Parathyroid adenoma (tissue), 2 donors: ENCODE results near the gene ZFYVE19.

Source experiments
- H2AFZ ChIP-seq: fragments of 300-600 bp; sonication (generic); one replicate; pipeline ENCODE4 v1.7.0; 2017; ENCODE audit warnings: antibody characterized with exemption, mild to moderate bottlenecking
- H3K27ac ChIP-seq: fragments of 300-600 bp; sonication (generic); one replicate; pipeline ENCODE4 v1.7.0; 2017
- H3K27me3 ChIP-seq: fragments of 300-600 bp; sonication (generic); one replicate; pipeline ENCODE4 v1.7.0; 2017; ENCODE audit warnings: low read length; ENCODE audit not compliant: control insufficient read depth, insufficient read depth
- H3K36me3 ChIP-seq: fragments of 300-600 bp; sonication (generic); one replicate; pipeline ENCODE4 v1.7.0; 2017; ENCODE audit warnings: low read length; ENCODE audit not compliant: control insufficient read depth, insufficient read depth
- H3K4me1 ChIP-seq: fragments of 300-600 bp; sonication (generic); one replicate; pipeline ENCODE4 v1.7.0; 2017; ENCODE audit warnings: control low read depth
- H3K4me2 ChIP-seq: fragments of 300-600 bp; sonication (generic); one replicate; pipeline ENCODE4 v1.7.0; 2017; ENCODE audit warnings: low read length
- H3K4me3 ChIP-seq: fragments of 300-600 bp; sonication (generic); one replicate; pipeline ENCODE4 v1.7.0; 2017; ENCODE audit warnings: low read depth, low read length
- H3K79me2 ChIP-seq: fragments of 300-600 bp; sonication (generic); one replicate; pipeline ENCODE4 v1.7.0; 2017; ENCODE audit warnings: control low read depth
- H3K9ac ChIP-seq: fragments of 300-600 bp; sonication (generic); one replicate; pipeline ENCODE4 v1.7.0; 2017; ENCODE audit warnings: mild to moderate bottlenecking
- H3K9me3 ChIP-seq: fragments of 300-600 bp; sonication (generic); one replicate; pipeline ENCODE4 v1.7.0; 2017; ENCODE audit warnings: low read length; ENCODE audit not compliant: control insufficient read depth
- CTCF ChIP-seq: fragments of 300-600 bp; sonication (generic); IDR thresholded peaks from one replicate; pipeline ENCODE4 v1.7.0; 2017; ENCODE audit warnings: antibody characterized with exemption, mild to moderate bottlenecking
- donor health status: primary hyperparathyroidism.

Gene ZFYVE19

DNA sequence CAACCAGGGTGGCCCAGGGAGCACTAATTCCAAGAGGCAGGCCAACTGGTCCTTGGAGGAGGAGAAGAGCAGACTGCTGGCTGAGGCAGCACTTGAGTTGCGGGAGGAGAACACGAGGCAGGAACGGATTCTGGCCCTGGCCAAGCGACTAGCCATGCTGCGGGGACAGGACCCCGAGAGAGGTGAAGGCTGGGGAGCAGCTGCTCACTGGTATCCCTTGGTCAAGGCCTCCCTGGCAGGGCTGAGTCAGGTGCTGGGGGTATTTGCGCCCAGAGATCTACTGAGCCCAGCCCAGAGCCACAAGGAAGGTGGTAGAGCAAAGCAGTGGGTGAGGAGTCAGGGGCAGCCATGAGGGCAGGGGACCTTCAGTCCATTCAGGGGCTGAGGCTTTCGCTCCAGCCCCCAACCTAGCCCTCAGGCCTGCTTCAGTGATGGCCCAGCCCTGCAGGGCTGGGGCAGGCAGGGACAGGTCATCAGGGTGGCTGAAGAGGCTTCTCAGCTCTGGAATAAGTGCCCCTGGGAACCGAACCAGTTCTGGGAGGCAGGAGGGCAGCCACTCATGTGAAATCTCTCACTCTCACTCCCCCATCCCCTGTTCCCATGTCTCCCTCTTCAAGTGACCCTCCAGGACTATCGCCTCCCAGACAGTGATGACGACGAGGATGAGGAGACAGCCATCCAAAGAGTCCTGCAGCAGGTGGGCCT, 6.0 kb downstream of the ZFYVE19 start:
- H3K36me3 ChIP-seq = no peaks in the 10 kb centered on the region

GRCh38 chr15:40815042-40815698, 8.3 kb downstream of the ZFYVE19 start:
- Histone ChIP-seq H3K9me3 (no peaks in the 10 kb centered on the region), H2AFZ (peak overlapping the region; percentile 34), H3K79me2 (no peaks in the 10 kb centered on the region), H3K4me3 (no peak overlapping the region), H3K36me3 (no peaks in the 10 kb centered on the region), H3K4me1 (peaks cover 11% of the 10 kb centered on the region), H3K4me2 (no peak overlapping the region), H3K27me3 (no peaks in the 10 kb centered on the region), H3K9ac (no peak overlapping the region), H3K27ac (peak overlapping the region; percentile 57)
- no peak for TF ChIP-seq CTCF

More for the DNA sequence above, 6.0 kb downstream of the ZFYVE19 start:
- Histone ChIP-seq H3K9ac (no peak overlapping the region), H3K27me3 (no peaks in the 10 kb centered on the region), H3K9me3 (no peaks in the 10 kb centered on the region), H3K27ac (no peak overlapping the region), H3K4me3 (no peak overlapping the region), H3K79me2 (no peaks in the 10 kb centered on the region), H3K4me1 (peaks cover 11% of the 10 kb centered on the region), H2AFZ (no peak overlapping the region), H3K4me2 (no peak overlapping the region)
- TF ChIP-seq CTCF = no peak

- Histone ChIP-seq H2AFZ (no peak overlapping the region), H3K9me3 (no peaks in the 10 kb centered on the region), H3K27me3 (no peaks in the 10 kb centered on the region), H3K4me1 (peaks cover 11% of the 10 kb centered on the region), H3K4me2 (no peak overlapping the region), H3K79me2 (no peaks in the 10 kb centered on the region), H3K9ac (no peak overlapping the region), H3K36me3 (no peaks in the 10 kb centered on the region), H3K4me3 (no peak overlapping the region), H3K27ac (no peak overlapping the region)
- no peak for TF ChIP-seq CTCF
Observed at GRCh38 chr15:40819048-40819447, 12.2 kb downstream of the ZFYVE19 start.

- no peak for TF ChIP-seq CTCF
- Histone ChIP-seq H3K9ac (no peak overlapping the region), H3K4me2 (no peak overlapping the region)
Observed at GRCh38 chr15:40821195-40821594, 14.3 kb downstream of the ZFYVE19 start.

More at GRCh38 chr15:40821195-40821594, 14.3 kb downstream of the ZFYVE19 start:
- Histone ChIP-seq H3K36me3 (no peaks in the 10 kb centered on the region), H3K79me2 (no peaks in the 10 kb centered on the region), H3K27me3 (no peaks in the 10 kb centered on the region), H3K27ac (no peak overlapping the region), H3K9me3 (no peaks in the 10 kb centered on the region), H3K4me1 (peaks cover 7% of the 10 kb centered on the region), H2AFZ (no peak overlapping the region), H3K4me3 (no peak overlapping the region)
